GM21717 (cell line): ENCODE results near the gene ZBTB39.

Experiments
- ATAC-seq: cut with Tn5 transposase; IDR thresholded peaks from one replicate; pipeline ENCODE4 v1.9.1; 2021; ENCODE audit warnings: mild to moderate bottlenecking, moderate library complexity; ENCODE audit not compliant: unreplicated experiment

Gene ZBTB39

GRCh38 chr12:56951582-56952339 lies 54.6 kb downstream of the ZBTB39 start:
- ATAC-seq = no peak

DNA sequence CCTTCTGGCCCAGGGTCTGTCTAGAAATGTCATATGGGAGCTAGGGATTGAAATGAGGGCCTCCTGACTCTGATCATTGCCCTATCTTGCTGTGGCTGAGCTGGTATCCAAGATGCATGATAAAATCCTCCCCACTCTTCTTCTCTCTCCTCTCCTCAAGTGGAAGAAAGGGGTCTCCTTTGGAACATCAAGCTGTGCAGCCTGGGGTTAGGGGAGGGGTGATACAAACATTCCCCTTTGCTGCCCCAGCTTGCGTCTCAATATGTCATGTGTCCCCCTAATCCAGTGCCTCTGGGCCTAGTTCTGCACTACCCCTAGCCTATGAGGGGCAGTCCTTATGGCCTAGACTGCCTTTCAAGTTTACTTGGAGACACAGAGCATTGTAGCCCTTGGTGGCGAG lies 57.5 kb downstream of the ZBTB39 start:
- no peak for ATAC-seq
